ENCODE measurements around the gene LGALS12.

LGALS12 gene

GRCh38 chr11:63558459-63559157 is 52.7 kb downstream of the LGALS12 start:
- TF ChIP-seq CTCF (IDR thresholded peaks at IDR 0.05; ENCODE audit: low read depth, low read length, missing control alignments): no peak
- DNase-seq (ENCODE audit: low read depth): no peak

DNA sequence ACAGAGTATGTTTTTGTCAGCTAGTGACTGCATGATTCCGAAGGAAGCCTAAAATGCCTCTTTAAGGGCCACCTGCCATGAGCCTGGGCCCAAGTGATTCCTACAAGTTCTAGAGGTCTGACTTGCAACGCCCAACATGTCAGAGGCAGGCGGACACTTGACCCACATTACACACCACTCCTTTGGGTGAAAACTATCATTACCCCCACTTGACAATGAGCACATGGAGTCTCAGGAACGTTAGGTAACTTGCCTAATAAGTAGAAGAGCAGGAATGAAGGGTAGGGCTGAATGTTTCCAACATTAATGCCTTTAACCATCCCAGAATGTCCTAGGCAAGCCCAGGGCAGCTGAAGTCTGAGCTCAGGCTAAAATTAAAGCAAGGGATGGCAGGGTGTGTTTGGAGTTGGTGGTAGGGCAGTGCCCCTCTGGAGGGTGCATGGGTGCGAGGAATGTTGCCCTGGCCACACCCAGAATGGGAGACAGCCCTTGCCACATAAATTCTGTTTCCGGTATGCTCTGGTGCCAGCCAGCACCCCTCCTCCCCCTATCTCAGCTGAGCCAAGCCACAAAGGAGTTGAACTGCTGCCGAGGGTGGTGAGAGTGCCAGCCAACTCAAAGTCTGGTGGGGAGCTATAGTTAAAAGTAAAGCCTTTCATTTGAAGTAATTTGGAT is 54.8 kb downstream of the LGALS12 start:
- H3K4me3 ChIP-seq (ENCODE audit: low read depth, low read length): no peak overlapping the region
- no peak for TF ChIP-seq CTCF (IDR thresholded peaks at IDR 0.05; ENCODE audit: low read depth, low read length, missing control alignments)
- no peak for DNase-seq (ENCODE audit: low read depth)

More at GRCh38 chr11:63558459-63559157, 52.7 kb downstream of the LGALS12 start:
- H3K4me3 ChIP-seq (ENCODE audit: low read depth, low read length): no peak overlapping the region

GRCh38 chr11:63563201-63564055 is 57.5 kb downstream of the LGALS12 start, which contains the start of gene PLAAT2:
PLAAT2 (minus strand) TSS chr11:63563379; CDS start chr11:63563324, 55 bp downstream.
- TF ChIP-seq CTCF (IDR thresholded peaks at IDR 0.05; ENCODE audit: low read depth, low read length, missing control alignments): no peak
- no peak within 1 kb of the TSS for H3K4me3 ChIP-seq (ENCODE audit: low read depth, low read length)
- no peak for DNase-seq (ENCODE audit: low read depth)

DNA sequence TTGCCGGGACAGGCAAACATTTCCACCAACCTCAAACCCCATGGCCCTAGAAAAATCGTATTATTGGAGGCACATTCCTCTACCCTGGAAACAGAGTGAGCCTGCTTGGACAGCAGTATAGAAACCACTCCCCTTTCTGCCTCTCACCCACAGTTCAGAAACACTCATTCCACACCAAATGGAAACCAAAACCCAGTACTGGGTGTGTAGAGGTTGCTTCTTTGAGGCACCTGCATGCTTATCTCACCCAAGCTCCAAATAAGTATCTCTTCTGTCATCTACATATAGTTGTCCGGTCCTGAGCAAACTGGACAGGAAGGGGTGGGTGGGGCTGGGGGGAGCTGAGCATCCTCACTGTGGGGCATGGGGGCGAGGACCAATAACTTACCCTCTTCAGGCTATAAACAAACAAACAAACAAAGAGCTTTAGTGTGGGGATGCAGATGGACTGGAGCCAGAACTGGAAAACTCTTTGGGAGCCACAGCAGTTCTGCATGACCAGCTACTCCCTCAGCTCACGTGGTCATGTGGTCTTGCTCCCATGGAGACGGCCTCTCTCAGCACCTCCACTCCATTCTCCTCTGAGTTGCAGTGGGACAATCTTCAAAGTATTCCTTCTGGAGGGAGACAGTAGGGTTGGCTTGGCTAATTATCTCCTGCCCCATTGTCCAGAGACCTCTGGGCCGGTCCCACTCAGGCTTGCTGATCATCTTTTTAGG is 58.3 kb downstream of the LGALS12 start:
- H3K4me3 ChIP-seq (ENCODE audit: low read depth, low read length): no peak overlapping the region
- no peak for TF ChIP-seq CTCF (IDR thresholded peaks at IDR 0.05; ENCODE audit: low read depth, low read length, missing control alignments)
- peak; percentile 84 for DNase-seq (ENCODE audit: low read depth)

GRCh38 chr11:63564784-63565350 is 59.0 kb downstream of the LGALS12 start:
- H3K4me3 ChIP-seq (ENCODE audit: low read depth, low read length): no peak overlapping the region
- TF ChIP-seq CTCF (IDR thresholded peaks at IDR 0.05; ENCODE audit: low read depth, low read length, missing control alignments): no peak
- DNase-seq (ENCODE audit: low read depth): no peak

Measured in GM12864 (cell line).